GM10248 (cell line): ENCODE results near the gene UQCRFS1.
"Not testable (repeated sequence)": the region's sequence is repeated elsewhere in the genome, so short reads cannot be mapped to it uniquely, and the experiment has no call there.

ENCODE experiments used
- CTCF ChIA-PET: fragments of 300-600 bp; sonication (Branson Sonifier 250); formaldehyde crosslinking; extraction: SDS; loops from one replicate; lab custom pipeline; 2021; ENCODE audit warnings: antibody characterized with exemption; lab: Yijun Ruan, JAX
- POLR2A ChIA-PET: fragments of 350-650 bp; sonication (Branson Sonifier 250); formaldehyde crosslinking; extraction: SDS; loops from one replicate; lab custom pipeline; 2020; ENCODE audit warnings: antibody characterized with exemption; lab: Yijun Ruan, JAX
- DNase-seq: peaks from one replicate; pipeline ENCODE4 v3.0.0; 2012; ENCODE audit errors: extremely low spot score
- CTCF ChIP-seq: IDR thresholded peaks from 2 replicates; pipeline ENCODE4 v1.5.1; 2012; ENCODE audit warnings: mild to moderate bottlenecking, low read depth; ENCODE audit errors: extremely low read depth, missing control alignments, control extremely low read depth

Gene UQCRFS1

DNA sequence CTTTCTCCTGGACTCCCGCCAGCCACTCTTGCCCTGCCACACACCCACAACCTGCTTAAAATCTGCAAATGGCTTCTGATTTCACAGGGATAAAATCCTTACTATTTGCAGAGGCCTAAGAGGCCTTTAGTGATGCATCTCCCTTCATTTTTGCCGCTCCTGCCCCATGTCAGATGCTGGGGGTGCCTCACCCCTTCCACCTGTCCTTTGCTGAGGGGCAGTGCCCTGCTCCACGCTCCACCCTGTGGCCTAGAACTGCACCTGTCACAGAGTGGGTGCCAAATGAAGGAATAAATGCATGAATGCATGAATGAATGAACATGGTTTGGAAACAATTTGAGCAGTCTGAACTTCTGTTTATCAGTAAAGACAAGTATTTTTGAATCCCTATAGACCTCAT, 34.1 kb upstream of the UQCRFS1 start:
- TF ChIP-seq CTCF, result no peak
- no peak for DNase-seq
- CTCF ChIA-PET, result interaction anchor here (2.7 kb wide), 2 partner anchors 13 to 16 kb away, joined by 15 to 19 read pairs; no protein-coding TSS in a partner anchor
- POLR2A ChIA-PET, result no interaction called here

- DNase-seq, result no peak
- ChIA-PET CTCF (interaction anchor here (2.3 to 2.7 kb wide), 2 partner anchors 14 to 19 kb away, joined by 9 to 15 read pairs; no protein-coding TSS in a partner anchor), POLR2A (no interaction called here)
- TF ChIP-seq CTCF, result no peak
Measured at GRCh38 chr19:29245215-29245614, 32.3 kb upstream of the UQCRFS1 start.

- no peak for TF ChIP-seq CTCF
- DNase-seq, result no peak
- CTCF ChIA-PET, result interaction anchor here (1.1 to 2.3 kb wide), 2 partner anchors 19 to 22 kb away, joined by 4 to 6 read pairs; no protein-coding TSS in a partner anchor
- POLR2A ChIA-PET, result no interaction called here
Measured at GRCh38 chr19:29241324-29241723, 28.4 kb upstream of the UQCRFS1 start.

GRCh38 chr19:29239213-29239776, 26.3 kb upstream of the UQCRFS1 start:
- POLR2A ChIA-PET, result interaction anchor here (0.6 kb wide), 1 partner anchor 554 kb away, joined by 3 read pairs; no protein-coding TSS in a partner anchor
- no peak for TF ChIP-seq CTCF
- CTCF ChIA-PET, result interaction anchor here (1.2 to 1.4 kb wide), 3 partner anchors 13 to 24 kb away, joined by 3 to 4 read pairs (median 3); no protein-coding TSS in a partner anchor
- DNase-seq, result no peak

DNA sequence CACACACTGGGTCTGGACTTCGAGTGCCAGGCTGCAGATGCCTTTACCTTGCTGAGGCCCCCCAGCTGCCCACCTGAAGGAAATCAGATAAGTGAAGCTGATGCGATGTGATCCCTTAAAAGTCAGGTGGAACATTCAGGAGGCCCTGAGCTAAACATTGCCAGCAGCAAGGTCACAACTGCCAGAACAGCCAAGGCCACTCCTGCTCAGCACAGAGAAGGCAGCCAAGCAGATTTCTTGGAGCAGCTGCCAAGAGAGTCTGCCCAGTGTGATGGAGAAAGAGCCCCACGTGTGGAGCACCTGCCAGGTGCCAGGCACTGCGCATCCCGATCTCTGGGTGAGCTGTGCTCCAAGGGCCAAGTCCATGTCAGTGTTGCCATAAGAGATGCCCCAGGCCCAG, 20.6 kb upstream of the UQCRFS1 start:
- POLR2A ChIA-PET, result no interaction called here
- DNase-seq, result no peak
- TF ChIP-seq CTCF, result no peak
- CTCF ChIA-PET, result interaction anchor here (0.8 to 2.0 kb wide), 2 partner anchors 27 to 30 kb away, joined by 4 to 8 read pairs; no protein-coding TSS in a partner anchor

GRCh38 chr19:29232315-29232852, 19.4 kb upstream of the UQCRFS1 start:
- TF ChIP-seq CTCF, result no peak
- CTCF ChIA-PET, result no interaction called here
- POLR2A ChIA-PET, result no interaction called here
- DNase-seq, result no peak

GRCh38 chr19:29231306-29231705, 18.4 kb upstream of the UQCRFS1 start:
- DNase-seq, POLR2A ChIA-PET, CTCF ChIA-PET: not testable (repeated sequence)
